Right cardiac atrium (tissue), 5 donors: Measurements from ENCODE around the gene SSB. TPM values are rescaled to one million over a fixed set of nuclear protein-coding genes. Genes with fewer than 3 reads are reported as not detected.

ENCODE experiments used
- ATAC-seq, 2 donors: fragments of 200-7000 bp; cut with Tn5 transposase; one replicate each; pipeline versions ENCODE4 v1.8.0 to v1.9.1; 2020; ENCODE audit warnings: moderate library complexity in 2 of 2, mild to moderate bottlenecking in 1 of 2
- DNase-seq, 3 donors: peaks; one replicate each; pipeline ENCODE4 v3.0.0-alpha.2; 2020
- H3K27ac ChIP-seq: one replicate; pipeline ENCODE4 v1.5.1; 2013; ENCODE audit warnings: mild to moderate bottlenecking, low read length, control low read depth, moderate library complexity
- H3K27me3 ChIP-seq: one replicate; pipeline ENCODE4 v1.6.1; 2013; ENCODE audit not compliant: control insufficient read depth, insufficient read depth
- H3K4me1 ChIP-seq: one replicate; pipeline ENCODE4 v1.6.1; 2013; ENCODE audit warnings: low read length; ENCODE audit not compliant: control insufficient read depth, insufficient read depth
- H3K4me3 ChIP-seq: one replicate; pipeline ENCODE4 v1.5.1; 2013; ENCODE audit warnings: low read length, control low read depth
- H3K9me3 ChIP-seq: one replicate; pipeline ENCODE4 v1.6.1; 2013; ENCODE audit warnings: low read length; ENCODE audit not compliant: control insufficient read depth
- WGBS: extraction: QIAGEN DNeasy Blood & Tissue Kit; methylation state at CpG from one replicate; pipeline ENCODE4 v1.1.7; 2013; 5-methylcytosine and 5-hydroxymethylcytosine counted together
- intact Hi-C, 4 donors: fragments of 100-400 bp; cut with DNase I; formaldehyde crosslinking; loops; one replicate each; pipeline versions ENCODE4 v1.11.0 to v1.14.0; 2022 to 2023
- polyA plus RNA-seq: library from polyadenylated mRNA; stranded (reverse); fragments of 200-250 nt; gene quantifications from one replicate; pipeline ENCODE4 v1.2.3, GENCODE V29; 2013
- total RNA-seq, 4 donors: library from RNA; stranded (reverse); fragmentation: NEBNext Ultra II Directional; extraction: Animal tissue kit (Norgen Biotek cat#: 25700); gene quantifications; one replicate each; pipeline ENCODE4 v1.2.1, GENCODE V29; 2021
- donor health status: healthy with polysubstance abuse.
- donor health status: DM: no; HTN: yes; CAD: no.
- donor health status: DM: no; HTN: no; CAD: no.
- donor health status: DM: no; HTN: yes; CAD: no; lungs with severe emphysema.
- donor health status: DM: yes; HTN: yes; CAD: no.

SSB gene
- total and polyA plus RNA-seq, 5 donors: 55.2 to 73.3 (median 60.6) TPM

DNA sequence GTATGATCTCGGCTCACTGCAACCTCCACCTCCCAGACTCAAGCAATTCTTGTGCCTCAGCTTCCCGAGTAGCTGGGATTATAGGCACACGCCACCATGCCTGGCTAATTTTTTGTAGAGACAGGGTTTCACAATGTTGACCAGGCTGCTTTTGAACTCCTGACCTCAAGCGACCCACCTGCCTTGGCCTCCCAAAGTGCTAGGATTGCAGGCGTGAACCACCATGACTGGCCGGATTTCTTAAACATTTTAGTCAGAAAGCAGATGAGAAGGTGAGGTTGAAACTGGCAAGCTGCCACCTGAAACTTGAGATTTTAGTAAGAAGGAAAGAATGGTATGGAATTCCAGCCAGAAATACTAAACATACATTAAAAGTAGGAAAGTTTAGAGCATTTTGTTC is 33.1 kb upstream of the SSB start:
- no peaks in the 10 kb centered on the region for H3K9me3 ChIP-seq
- intact Hi-C loops: no loop called here
- no peak overlapping the region for H3K4me3 ChIP-seq
- H3K27me3 ChIP-seq: no peaks in the 10 kb centered on the region
- H3K4me1 ChIP-seq: no peaks in the 10 kb centered on the region
- no peak for ATAC-seq
- WGBS: 86% methylated on average over 6 of the region's 6 CpGs
- no peak for DNase-seq
- no peak overlapping the region for H3K27ac ChIP-seq

DNA sequence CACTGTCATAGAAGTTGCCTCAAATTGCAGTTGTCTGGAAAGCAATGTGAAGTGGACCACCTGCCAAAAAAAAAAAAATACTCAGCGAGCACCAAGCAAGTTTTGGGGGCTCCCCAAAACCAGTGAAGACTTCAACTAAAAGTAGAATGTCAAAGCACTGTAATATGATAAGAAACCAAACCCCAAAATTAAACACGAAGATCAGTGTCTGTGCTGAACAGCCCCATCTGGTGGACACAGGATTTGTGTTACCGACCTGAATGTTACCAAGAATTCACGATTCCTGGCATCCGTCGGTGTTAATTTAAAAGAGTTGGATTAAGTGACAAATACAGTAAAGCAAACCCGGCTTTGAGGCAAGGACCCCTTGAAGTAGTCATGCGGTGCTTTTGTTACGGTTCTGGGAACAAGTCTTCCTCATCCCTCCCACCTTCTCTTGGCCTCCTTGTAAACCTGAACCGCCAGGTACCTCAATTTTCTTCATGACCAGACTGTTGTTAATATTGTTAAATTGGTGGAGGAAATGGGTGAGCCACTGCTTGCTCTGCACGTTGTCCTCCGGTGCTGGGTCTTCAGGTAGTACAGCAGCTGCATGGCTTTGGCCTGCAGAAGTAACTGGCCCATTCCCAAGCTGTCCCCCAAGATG is 31.3 kb upstream of the SSB start:
- Histone ChIP-seq H3K27me3 (no peaks in the 10 kb centered on the region), H3K4me3 (no peak overlapping the region), H3K9me3 (no peaks in the 10 kb centered on the region), H3K27ac (no peak overlapping the region), H3K4me1 (no peaks in the 10 kb centered on the region)
- ATAC-seq (peak; percentile 38 to 60), DNase-seq (peak in 2 of 3 donors; percentile 45 to 79)
- WGBS: 21% methylated on average over 12 of the region's 12 CpGs
- intact Hi-C loops: no loop called here

- WGBS: 26% methylated on average over 72 of the region's 72 CpGs
- Histone ChIP-seq H3K27me3 (no peaks in the 10 kb centered on the region), H3K9me3 (no peaks in the 10 kb centered on the region), H3K4me3 (peak overlapping the region; percentile 27), H3K27ac (no peak overlapping the region), H3K4me1 (no peaks in the 10 kb centered on the region)
- ATAC-seq (peak; percentile 64 to 83), DNase-seq (peak; percentile 51 to 74 (median 74))
- intact Hi-C loops: no loop called here
Observed at GRCh38 chr2:169768262-169768995, 30.2 kb upstream of the SSB start.

- Histone ChIP-seq H3K4me3 (no peak overlapping the region), H3K27ac (no peak overlapping the region), H3K4me1 (no peaks in the 10 kb centered on the region), H3K9me3 (no peaks in the 10 kb centered on the region), H3K27me3 (no peaks in the 10 kb centered on the region)
- ATAC-seq (no peak), DNase-seq (no peak)
- WGBS: 78% methylated on average over 5 of the region's 5 CpGs
- intact Hi-C loops: no loop called here
Observed at GRCh38 chr2:169771021-169771420, 27.6 kb upstream of the SSB start.

DNA sequence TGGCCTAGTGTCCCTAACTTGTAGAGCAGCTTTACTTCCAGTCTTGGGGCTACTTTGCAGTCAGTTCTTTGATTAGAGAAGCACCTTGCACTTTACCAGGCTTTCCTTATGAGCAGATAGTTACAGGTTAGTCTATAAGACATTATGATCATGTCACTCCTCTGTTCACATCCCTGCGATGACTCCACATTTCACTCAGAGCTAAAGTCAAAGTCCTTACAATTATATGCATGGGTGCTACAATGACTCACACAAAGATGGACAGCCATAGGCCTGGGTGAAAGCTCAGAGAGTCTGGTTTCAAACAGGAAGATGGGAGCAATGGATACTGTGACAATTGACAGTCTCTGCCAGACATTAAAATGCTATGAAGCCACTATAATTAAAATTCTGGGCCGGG is 27.1 kb upstream of the SSB start:
- DNase-seq: no peak
- intact Hi-C loops: no loop called here
- H3K4me1 ChIP-seq: no peaks in the 10 kb centered on the region
- no peak for ATAC-seq
- 97% methylated on average over 2 of the region's 2 CpGs for WGBS
- H3K27ac ChIP-seq: no peak overlapping the region
- H3K9me3 ChIP-seq: no peaks in the 10 kb centered on the region
- H3K4me3 ChIP-seq: no peak overlapping the region
- H3K27me3 ChIP-seq: no peaks in the 10 kb centered on the region

GRCh38 chr2:169772651-169773050 is 26.0 kb upstream of the SSB start:
- Histone ChIP-seq H3K27me3 (no peaks in the 10 kb centered on the region), H3K4me3 (no peak overlapping the region), H3K27ac (no peak overlapping the region), H3K4me1 (no peaks in the 10 kb centered on the region), H3K9me3 (no peaks in the 10 kb centered on the region)
- ATAC-seq (no peak), DNase-seq (no peak)
- intact Hi-C loops: no loop called here
- WGBS: 80% methylated on average over 2 of the region's 2 CpGs

- no peak for ATAC-seq
- no peaks in the 10 kb centered on the region for H3K4me1 ChIP-seq
- intact Hi-C loops: no loop called here
Observed at GRCh38 chr2:169775354-169775753, 23.3 kb upstream of the SSB start.

GRCh38 chr2:169775765-169776164 is 22.9 kb upstream of the SSB start:
- peak; percentile 33 to 86 for ATAC-seq
- Histone ChIP-seq H3K27me3 (no peaks in the 10 kb centered on the region), H3K9me3 (no peaks in the 10 kb centered on the region), H3K4me3 (no peak overlapping the region), H3K4me1 (no peaks in the 10 kb centered on the region), H3K27ac (no peak overlapping the region)
- intact Hi-C loops: no loop called here
- no peak for DNase-seq
- 40% methylated on average over 2 of the region's 2 CpGs for WGBS

More at GRCh38 chr2:169775354-169775753, 23.3 kb upstream of the SSB start:
- 83% methylated on average over 3 of the region's 3 CpGs for whole genome bisulfite sequencing
- no peak overlapping the region for H3K4me3 ChIP-seq
- H3K27ac ChIP-seq: no peak overlapping the region
- no peaks in the 10 kb centered on the region for H3K9me3 ChIP-seq
- no peak for DNase-seq
- H3K27me3 ChIP-seq: no peaks in the 10 kb centered on the region

- 43% methylated on average over 2 of the region's 2 CpGs for WGBS
- intact Hi-C loops: no loop called here
- H3K27ac ChIP-seq: no peak overlapping the region
Observed at GRCh38 chr2:169776252-169776761, 22.4 kb upstream of the SSB start.

DNA sequence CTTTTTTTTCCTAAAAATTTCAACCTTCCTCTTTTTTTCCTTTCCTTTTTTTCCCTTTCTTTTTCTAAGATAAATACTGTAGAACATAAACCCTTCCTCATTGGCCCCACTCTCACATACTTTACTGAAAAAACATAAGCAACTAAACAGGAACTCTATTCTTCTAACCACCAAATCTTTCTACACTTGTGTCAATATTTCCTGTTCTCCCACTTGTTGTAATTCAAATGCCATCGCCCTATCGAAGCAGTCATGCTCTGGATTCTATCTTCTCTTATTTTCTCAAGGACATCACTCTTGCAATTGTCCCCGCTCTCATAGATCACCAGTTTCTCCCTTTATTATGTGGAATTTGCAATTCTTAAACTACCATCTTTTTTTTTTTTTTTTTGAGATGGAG is 20.2 kb upstream of the SSB start:
- 79% methylated on average over 3 of the region's 3 CpGs for WGBS
- Histone ChIP-seq H3K4me1 (no peaks in the 10 kb centered on the region), H3K9me3 (no peaks in the 10 kb centered on the region), H3K4me3 (no peak overlapping the region), H3K27ac (no peak overlapping the region), H3K27me3 (no peaks in the 10 kb centered on the region)
- ATAC-seq (no peak), DNase-seq (no peak)
- intact Hi-C loops: no loop called here

More at GRCh38 chr2:169776252-169776761, 22.4 kb upstream of the SSB start:
- no peaks in the 10 kb centered on the region for H3K27me3 ChIP-seq
- no peak for ATAC-seq
- H3K4me3 ChIP-seq: no peak overlapping the region
- no peaks in the 10 kb centered on the region for H3K9me3 ChIP-seq
- no peaks in the 10 kb centered on the region for H3K4me1 ChIP-seq
- DNase-seq: no peak

GRCh38 chr2:169781249-169782013 is 17.2 kb upstream of the SSB start:
- intact Hi-C loops: no loop called here
- no peak for ATAC-seq
- WGBS: 82% methylated on average over 4 of the region's 4 CpGs

More at GRCh38 chr2:169781249-169782013, 17.2 kb upstream of the SSB start:
- Histone ChIP-seq H3K4me3 (no peak overlapping the region), H3K9me3 (no peaks in the 10 kb centered on the region), H3K4me1 (no peaks in the 10 kb centered on the region), H3K27ac (no peak overlapping the region), H3K27me3 (no peaks in the 10 kb centered on the region)
- DNase-seq: no peak
